IPS-11a (cell line): ENCODE results near the gene EBLN2.

Experiments used
- H3K4me3 ChIP-seq: one replicate; pipeline ENCODE4 v1.5.1; 2013; ENCODE audit warnings: low read depth, low read length, control low read depth

EBLN2 gene

GRCh38 chr3:73101881-73102280 lies 40.4 kb downstream of the EBLN2 start:
- H3K4me3 ChIP-seq: no peak overlapping the region

- no peak overlapping the region for H3K4me3 ChIP-seq
These were observed 45.8 kb downstream of the EBLN2 start for GRCh38 chr3:73107215-73107614.

- H3K4me3 ChIP-seq: no peak overlapping the region
These were observed 46.3 kb downstream of the EBLN2 start for GRCh38 chr3:73107676-73108187.

GRCh38 chr3:73108750-73109149 lies 47.3 kb downstream of the EBLN2 start:
- no peak overlapping the region for H3K4me3 ChIP-seq

- H3K4me3 ChIP-seq: no peak overlapping the region
These were observed 49.1 kb downstream of the EBLN2 start for GRCh38 chr3:73110530-73110929.
